HCT116 (cell line): ENCODE data around the gene LHFPL6. TPM values are rescaled to one million over a fixed set of nuclear protein-coding genes. Genes with fewer than 3 reads are reported as not detected.

Experiments used
- ATAC-seq: fragments of 200-7000 bp; cut with Tn5 transposase; 2 replicates; pipeline ENCODE4 v1.9.1; 2020; ENCODE audit warnings: mild to moderate bottlenecking, moderate library complexity
- BruUV-seq: library from RNA; stranded (reverse); fragments of 400-500 nt; replicated peaks from 2 replicates; lab custom pipeline; 2021; lab: Mats Ljungman, UMichigan
- CTCF ChIA-PET: fragments of 300-600 bp; sonication (Branson Sonifier 250); formaldehyde crosslinking; loops from one replicate; lab custom pipeline; 2021; ENCODE audit warnings: antibody characterized with exemption; lab: Charles Lee
- POLR2A ChIA-PET: fragments of 300-600, 350-600 bp; sonication (Branson Sonifier 250); formaldehyde crosslinking; loops from one replicate; lab custom pipeline; 2021; ENCODE audit warnings: antibody characterized with exemption; lab: Charles Lee
- RAD21 ChIA-PET, 2 experiments: fragments of 300-600 bp; sonication (Branson Sonifier 250); formaldehyde crosslinking; loops; one replicate each; lab custom pipeline; 2023; ENCODE audit warnings: low total read pairs in 2 of 2; ENCODE audit not compliant: uncharacterized antibody in 2 of 2, unreplicated experiment in 2 of 2, low non-redundant PET in 1 of 2; lab: Charles Lee
- DNase-seq: peaks from one replicate; pipeline ENCODE4 v3.0.0-alpha.2; 2010; ENCODE audit warnings: low read depth, low spot score
- H2AFZ ChIP-seq: fragments of 200-600 bp; shearing (Covaris generic), sonication (generic); 2 replicates; pipeline ENCODE4 v1.6.1; 2017; ENCODE audit warnings: low read depth, mixed run types, mixed read lengths, antibody characterized with exemption, low read length; ENCODE audit not compliant: poor library complexity, severe bottlenecking
- H3K27ac ChIP-seq: 2 replicates; pipeline ENCODE4 v1.5.1; 2012; ENCODE audit warnings: low read depth, low read length
- H3K27me3 ChIP-seq: fragments of 200-600 bp; sonication (generic); 2 replicates; pipeline ENCODE4 v1.6.1; 2016; ENCODE audit warnings: mixed run types, low read length, mixed read lengths; ENCODE audit not compliant: insufficient read depth
- H3K36me3 ChIP-seq, 2 experiments: fragments of 200-500 bp in 1 of 2; fragments of 200-600 bp in 1 of 2; sonication (Bioruptor generic) in 1 of 2; sonication (generic) in 1 of 2; 2 replicates each; pipeline versions ENCODE4 v1.5.1 to v1.6.1; 2014 to 2016; ENCODE audit warnings: low read length in 2 of 2, inconsistent platforms in 1 of 2, mixed read lengths in 1 of 2, mixed run types in 1 of 2; ENCODE audit not compliant: insufficient read depth in 2 of 2, control insufficient read depth in 1 of 2
- H3K4me1 ChIP-seq, 2 experiments: fragments of 200-600 bp in 1 of 2; sonication (generic) in 1 of 2; 2 replicates each; pipeline versions ENCODE4 v1.5.1 to v1.6.1; 2012 to 2017; ENCODE audit warnings: low read length in 2 of 2, inconsistent platforms in 1 of 2, mild to moderate bottlenecking in 1 of 2, mixed read lengths in 1 of 2, mixed run types in 1 of 2, moderate library complexity in 1 of 2; ENCODE audit not compliant: insufficient read depth in 2 of 2, control insufficient read depth in 1 of 2
- H3K4me2 ChIP-seq: fragments of 200-600 bp; sonication (generic); 2 replicates; pipeline ENCODE4 v1.6.1; 2017; ENCODE audit warnings: mixed run types, low read length, mixed read lengths
- H3K4me3 ChIP-seq, 2 experiments: fragments of 200-600 bp in 1 of 2; sonication (generic) in 1 of 2; replicated peaks in 1 of 2; 2 replicates each; pipeline ENCODE4 v1.5.1; 2011 to 2016; ENCODE audit warnings: low read length in 2 of 2, control low read depth in 1 of 2, low read depth in 1 of 2, mild to moderate bottlenecking in 1 of 2, mixed read lengths in 1 of 2, mixed run types in 1 of 2
- H3K79me2 ChIP-seq: fragments of 200-600 bp; sonication (generic); 2 replicates; pipeline ENCODE4 v1.6.1; 2017; ENCODE audit warnings: mild to moderate bottlenecking, mixed run types, low read length, moderate library complexity, mixed read lengths; ENCODE audit not compliant: insufficient read depth
- H3K9ac ChIP-seq: fragments of 200-600 bp; sonication (generic); 2 replicates; pipeline ENCODE4 v1.6.1; 2016; ENCODE audit warnings: low read length, mixed read lengths
- H3K9me2 ChIP-seq: fragments of 200-600 bp; sonication (generic), shearing (Covaris generic); 2 replicates; pipeline ENCODE4 v1.6.1; 2017; ENCODE audit warnings: mixed run types, mild to moderate bottlenecking, moderate library complexity; ENCODE audit not compliant: insufficient read depth
- H3K9me3 ChIP-seq, 2 experiments: fragments of 200-500 bp in 1 of 2; fragments of 200-600 bp in 1 of 2; sonication (Bioruptor generic) in 1 of 2; sonication (generic) in 1 of 2; 2 replicates each; pipeline ENCODE4 v1.6.1; 2014 to 2017; ENCODE audit warnings: low read length in 2 of 2, mixed read lengths in 2 of 2, inconsistent platforms in 1 of 2, low read depth in 1 of 2, mild to moderate bottlenecking in 1 of 2, mixed run types in 1 of 2, moderate library complexity in 1 of 2; ENCODE audit not compliant: control insufficient read depth in 1 of 2, insufficient read depth in 1 of 2
- H4K20me1 ChIP-seq: fragments of 200-600 bp; sonication (generic), shearing (Covaris generic); 2 replicates; pipeline ENCODE4 v1.6.1; 2017; ENCODE audit warnings: mixed run types, mild to moderate bottlenecking, moderate library complexity; ENCODE audit not compliant: insufficient read depth
- ATF3 ChIP-seq: IDR thresholded peaks from 2 replicates; pipeline ENCODE4 v1.6.1; 2012
- CBX3 ChIP-seq: IDR thresholded peaks from 2 replicates; pipeline ENCODE4 v1.6.1; 2012; ENCODE audit warnings: low read depth
- CEBPB ChIP-seq: IDR thresholded peaks from 2 replicates; pipeline ENCODE4 v1.6.1; 2012; ENCODE audit warnings: low read depth
- CTCF ChIP-seq, 3 experiments: fragments of 200-600 bp in 1 of 3; sonication (generic) in 1 of 3; IDR thresholded peaks in 2 of 3; conservative IDR thresholded peaks in 1 of 3; 2 replicates each; pipeline ENCODE4 v1.5.1; 2012 to 2017; ENCODE audit warnings: low read depth in 2 of 3, low read length in 2 of 3, antibody characterized with exemption in 1 of 3, borderline replicate concordance in 1 of 3, control low read depth in 1 of 3, mild to moderate bottlenecking in 1 of 3, mixed read lengths in 1 of 3, mixed run types in 1 of 3, moderate library complexity in 1 of 3; ENCODE audit not compliant: insufficient read depth in 1 of 3
- EGR1 ChIP-seq: IDR thresholded peaks from 2 replicates; pipeline ENCODE4 v1.6.1; 2012; ENCODE audit warnings: low read depth
- ELF1 ChIP-seq: IDR thresholded peaks from 2 replicates; pipeline ENCODE4 v1.6.1; 2012; ENCODE audit warnings: low read depth, borderline replicate concordance
- EZH2 ChIP-seq: fragments of 200-600 bp; sonication (generic); IDR thresholded peaks from 2 replicates; pipeline ENCODE4 v1.6.1; 2017; ENCODE audit warnings: antibody characterized with exemption, mixed run types
- MAX ChIP-seq: IDR thresholded peaks from 2 replicates; pipeline ENCODE4 v1.6.1; 2012
- POLR2A ChIP-seq: IDR thresholded peaks from 2 replicates; pipeline ENCODE4 v1.7.0; 2011; ENCODE audit warnings: borderline replicate concordance; ENCODE audit not compliant: insufficient read depth, insufficient read length; ENCODE audit errors: extremely low read depth
- POLR2AphosphoS5 ChIP-seq: IDR thresholded peaks from 2 replicates; pipeline ENCODE4 v1.6.1; 2011; ENCODE audit warnings: mild to moderate bottlenecking, low read depth, low read length, moderate library complexity
- RAD21 ChIP-seq: IDR thresholded peaks from 2 replicates; pipeline ENCODE4 v1.6.1; 2012; ENCODE audit warnings: low read depth, mild to moderate bottlenecking
- REST ChIP-seq: IDR thresholded peaks from 2 replicates; pipeline ENCODE4 v1.6.1; 2012; ENCODE audit warnings: low read depth
- SP1 ChIP-seq: IDR thresholded peaks from 2 replicates; pipeline ENCODE4 v1.6.1; 2012; ENCODE audit warnings: low read depth
- TCF7L2 ChIP-seq: IDR thresholded peaks from 2 replicates; pipeline ENCODE4 v1.7.0; 2011; ENCODE audit warnings: borderline replicate concordance, inconsistent platforms; ENCODE audit not compliant: insufficient read depth, insufficient read length; ENCODE audit errors: extremely low read depth
- YY1 ChIP-seq: IDR thresholded peaks from 2 replicates; pipeline ENCODE4 v1.6.1; 2011; ENCODE audit warnings: low read length, low read depth, moderate library complexity, mild to moderate bottlenecking; ENCODE audit not compliant: insufficient replicate concordance; ENCODE audit errors: extremely low read depth
- ZFX ChIP-seq: fragments of 450-650 bp; IDR thresholded peaks from 2 replicates; pipeline ENCODE4 v1.6.1; 2017
- ZNF274 ChIP-seq: fragments of 200-500 bp; sonication (Bioruptor generic); IDR thresholded peaks from 2 replicates; pipeline ENCODE4 v1.6.1; 2014; ENCODE audit warnings: mild to moderate bottlenecking, low read depth, low read length, inconsistent platforms
- intact Hi-C: fragments of 100-400 bp; cut with micrococcal nuclease; formaldehyde crosslinking; loops from 2 replicates; pipeline ENCODE4 v1.10.0; 2022
- total RNA-seq: library from RNA; stranded (reverse); gene quantifications from one replicate; pipeline ENCODE4 v1.2.1, GENCODE V29; 2021; ENCODE audit not compliant: unreplicated experiment
- TF ChIP-seq, protein P1 (sequence below): IDR thresholded peaks from 2 replicates; pipeline ENCODE4 v1.6.1; 2011; ENCODE audit warnings: mild to moderate bottlenecking, low read length, moderate library complexity; ENCODE audit not compliant: insufficient replicate concordance; ENCODE audit errors: extremely low read depth

LHFPL6 gene
- total RNA-seq, 1 experiment from 2014 or later = 0.22 TPM

- Histone ChIP-seq H3K4me1 (no peaks in the 10 kb centered on the region), H2AFZ (no peak overlapping the region), H3K27ac (no peak overlapping the region), H4K20me1 (no peaks in the 10 kb centered on the region), H3K9me3 (no peaks in the 10 kb centered on the region), H3K79me2 (no peaks in the 10 kb centered on the region), H3K9me2 (no peaks in the 10 kb centered on the region), H3K36me3 (no peaks in the 10 kb centered on the region), H3K4me2 (no peak overlapping the region), H3K4me3 (no peak overlapping the region), H3K9ac (no peak overlapping the region), H3K27me3 (peaks cover 61% of the 10 kb centered on the region)
- ChIA-PET RAD21 (no interaction called here), CTCF (interaction anchor here (1.6 to 1.9 kb wide), 2 partner anchors 193 to 198 kb away, joined by 5 to 6 read pairs; no protein-coding TSS in a partner anchor), POLR2A (no interaction called here)
- no TSS peak for BruUV-seq
- TF ChIP-seq POLR2AphosphoS5 (no peak), TCF7L2 (no peak), YY1 (no peak), EGR1 (no peak), RAD21 (no peak), CTCF (IDR thresholded peaks at IDR 0.05 in 2 of 3, conservative IDR thresholded peaks at IDR 0.05 in 1 of 3; ENCODE audit: borderline replicate concordance in 1 of 3, insufficient read depth in 1 of 3, low read depth in 2 of 3, low read length in 2 of 3) (no peak), MAX (no peak), ZFX (no peak), CEBPB (no peak), EZH2 (no peak), CBX3 (no peak), ELF1 (no peak), SP1 (no peak), REST (no peak), ATF3 (no peak), ZNF274 (no peak), POLR2A (no peak)
- TF ChIP-seq, protein P1, sequence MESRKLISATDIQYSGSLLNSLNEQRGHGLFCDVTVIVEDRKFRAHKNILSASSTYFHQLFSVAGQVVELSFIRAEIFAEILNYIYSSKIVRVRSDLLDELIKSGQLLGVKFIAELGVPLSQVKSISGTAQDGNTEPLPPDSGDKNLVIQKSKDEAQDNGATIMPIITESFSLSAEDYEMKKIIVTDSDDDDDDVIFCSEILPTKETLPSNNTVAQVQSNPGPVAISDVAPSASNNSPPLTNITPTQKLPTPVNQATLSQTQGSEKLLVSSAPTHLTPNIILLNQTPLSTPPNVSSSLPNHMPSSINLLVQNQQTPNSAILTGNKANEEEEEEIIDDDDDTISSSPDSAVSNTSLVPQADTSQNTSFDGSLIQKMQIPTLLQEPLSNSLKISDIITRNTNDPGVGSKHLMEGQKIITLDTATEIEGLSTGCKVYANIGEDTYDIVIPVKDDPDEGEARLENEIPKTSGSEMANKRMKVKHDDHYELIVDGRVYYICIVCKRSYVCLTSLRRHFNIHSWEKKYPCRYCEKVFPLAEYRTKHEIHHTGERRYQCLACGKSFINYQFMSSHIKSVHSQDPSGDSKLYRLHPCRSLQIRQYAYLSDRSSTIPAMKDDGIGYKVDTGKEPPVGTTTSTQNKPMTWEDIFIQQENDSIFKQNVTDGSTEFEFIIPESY = no peak
- ATAC-seq (no peak), DNase-seq (no peak)
- intact Hi-C loops = loop anchor here (5.0 to 10.0 kb wide), 2 partner anchors 194 to 364 kb away; no protein-coding TSS in a partner anchor
Observed at GRCh38 chr13:39418424-39418823, 184.6 kb downstream of the LHFPL6 start.
